GM12878 (cell line): ENCODE data around the gene NLGN1. TPM values are rescaled to one million over a fixed set of nuclear protein-coding genes. Genes with fewer than 3 reads are reported as not detected.

Experiments used
- ATAC-seq: fragments of 200-7000 bp; cut with Tn5 transposase; 3 replicates; pipeline ENCODE4 v1.9.1; 2020; ENCODE audit warnings: mild to moderate bottlenecking, moderate library complexity
- BruUV-seq: library from RNA; stranded (reverse); fragments of 400-500 nt; replicated peaks from 2 replicates; lab custom pipeline; 2021; lab: Mats Ljungman, UMichigan
- CTCF ChIA-PET: fragments of 300-600 bp; sonication (Branson Sonifier 250); formaldehyde crosslinking; extraction: SDS; loops from one replicate; lab custom pipeline; 2021; ENCODE audit warnings: inconsistent platforms; lab: Yijun Ruan, JAX
- POLR2A ChIA-PET: fragments of 350-600 bp; formaldehyde crosslinking; extraction: SDS; loops from one replicate; lab custom pipeline; 2021; ENCODE audit warnings: inconsistent platforms; lab: Charles Lee
- RAD21 ChIA-PET: fragments of 300-600 bp; sonication (Branson Sonifier 250); formaldehyde crosslinking; loops from one replicate; lab custom pipeline; 2023; ENCODE audit warnings: antibody characterized with exemption; ENCODE audit not compliant: unreplicated experiment; lab: Charles Lee
- SMC1A ChIA-PET: fragments of 300-600 bp; sonication (Branson Sonifier 250); formaldehyde crosslinking; loops from one replicate; lab custom pipeline; 2023; ENCODE audit not compliant: unreplicated experiment, uncharacterized antibody; lab: Charles Lee
- DNase-seq: peaks from one replicate; pipeline ENCODE4 v3.0.0-alpha.2; 2011; ENCODE audit warnings: low read depth, low spot score
- FAIRE-seq: peaks from 3 replicates; lab custom pipeline; 2011; peaks lifted over from hg19 to GRCh38; lab: Jason Lieb, UNC
- H2AFZ ChIP-seq: 2 replicates; pipeline ENCODE4 v1.6.0; 2011; ENCODE audit warnings: low read depth, low read length, control low read depth; ENCODE audit not compliant: control insufficient read depth
- H3K27ac ChIP-seq: 2 replicates; pipeline ENCODE4 v1.5.1; 2011; ENCODE audit warnings: control low read depth; ENCODE audit not compliant: control insufficient read depth, insufficient read depth
- H3K27me3 ChIP-seq, 2 experiments: replicated peaks in 1 of 2; 2 replicates each; pipeline versions ENCODE4 v1.6.0 to v1.6.1; 2011; ENCODE audit warnings: low read length in 1 of 2; ENCODE audit not compliant: control insufficient read depth in 2 of 2, insufficient read depth in 2 of 2
- H3K36me3 ChIP-seq, 2 experiments: 2 replicates each; pipeline ENCODE4 v1.5.1; 2011; ENCODE audit warnings: low read length in 1 of 2; ENCODE audit not compliant: control insufficient read depth in 2 of 2, insufficient read depth in 2 of 2
- H3K4me1 ChIP-seq: 2 replicates; pipeline ENCODE4 v1.6.1; 2011; ENCODE audit warnings: mild to moderate bottlenecking, low read length, moderate library complexity, mixed read lengths; ENCODE audit not compliant: control insufficient read depth, insufficient read depth
- H3K4me2 ChIP-seq: 2 replicates; pipeline ENCODE4 v1.6.0; 2011; ENCODE audit warnings: control low read depth; ENCODE audit not compliant: control insufficient read depth, insufficient read depth
- H3K4me3 ChIP-seq: fragments of 200-600 bp; sonication (generic); 2 replicates; pipeline ENCODE4 v1.5.1; 2016
- H3K79me2 ChIP-seq: 2 replicates; pipeline ENCODE4 v1.6.0; 2011; ENCODE audit warnings: low read length; ENCODE audit not compliant: control insufficient read depth, insufficient read depth
- H3K9ac ChIP-seq: 2 replicates; pipeline ENCODE4 v1.8.0; 2011; ENCODE audit warnings: low read length, control low read depth, mixed read lengths; ENCODE audit not compliant: control insufficient read depth, insufficient read depth
- H3K9me3 ChIP-seq: replicated peaks from 3 replicates; pipeline ENCODE4 v1.5.1; 2011; ENCODE audit warnings: mild to moderate bottlenecking, low read length; ENCODE audit not compliant: control insufficient read depth, insufficient read depth
- H4K20me1 ChIP-seq: 2 replicates; pipeline ENCODE4 v1.6.0; 2011; ENCODE audit not compliant: control insufficient read depth, insufficient read depth
- EP300 ChIP-seq, 2 experiments: fragments of 150-350 bp in 1 of 2; IDR thresholded peaks; 2 replicates each; pipeline ENCODE4 v1.6.1; 2011 to 2012; ENCODE audit warnings: low read depth in 2 of 2, low read length in 2 of 2, borderline replicate concordance in 1 of 2, improper control_type of control experiment in 1 of 2, inconsistent platforms in 1 of 2; ENCODE audit not compliant: control insufficient read depth in 1 of 2
- JUND ChIP-seq: IDR thresholded peaks from 2 replicates; pipeline ENCODE4 v1.6.1; 2012; ENCODE audit warnings: low read depth, mild to moderate bottlenecking, low read length, improper control_type of control experiment, moderate library complexity
- KLF5 ChIP-seq: fragments of 450-650 bp; IDR thresholded peaks from 2 replicates; pipeline ENCODE4 v1.6.1; 2014; ENCODE audit warnings: mild to moderate bottlenecking; ENCODE audit not compliant: partially characterized antibody
- MEF2B ChIP-seq: fragments of 450-650 bp; IDR thresholded peaks from 2 replicates; pipeline ENCODE4 v1.6.1; 2018; ENCODE audit warnings: mild to moderate bottlenecking, moderate library complexity; ENCODE audit not compliant: partially characterized antibody, poor library complexity, severe bottlenecking
- MTA3 ChIP-seq: IDR thresholded peaks from 2 replicates; pipeline ENCODE4 v1.6.1; 2012; ENCODE audit warnings: low read length, inconsistent platforms, borderline replicate concordance
- NR2C1 ChIP-seq: fragments of 450-650 bp; IDR thresholded peaks from 2 replicates; pipeline ENCODE4 v1.6.1; 2017; ENCODE audit warnings: antibody characterized with exemption, mild to moderate bottlenecking, moderate library complexity
- ZBED1 ChIP-seq: IDR thresholded peaks from 2 replicates; pipeline ENCODE4 v1.6.1; 2016; ENCODE audit warnings: borderline replicate concordance
- ZNF217 ChIP-seq: fragments of 450-650 bp; IDR thresholded peaks from 2 replicates; pipeline ENCODE4 v1.6.1; 2017; ENCODE audit warnings: antibody characterized with exemption, mild to moderate bottlenecking
- ZNF384 ChIP-seq: IDR thresholded peaks from 2 replicates; pipeline ENCODE4 v1.6.1; 2012; ENCODE audit warnings: low read depth, mild to moderate bottlenecking, low read length, improper control_type of control experiment, borderline replicate concordance
- WGBS: methylation state at CpG from one replicate; pipeline ENCODE4 v1.1.6; 2016; ENCODE audit warnings: low lambda C conversion rate; ENCODE audit not compliant: insufficient replicate concordance, insufficient coverage; ENCODE audit errors: missing lambda C conversion rate; 5-methylcytosine and 5-hydroxymethylcytosine counted together
- in situ Hi-C: fragments of 300-500 bp; cut with MboI; formaldehyde crosslinking; loops from 9 replicates; pipeline ENCODE4 v1.14.3; 2018; ENCODE audit warnings: mixed read lengths
- intact Hi-C: fragments of 100-400 bp; cut with micrococcal nuclease; formaldehyde crosslinking; loops from one replicate; pipeline ENCODE4 v1.14.2; 2022; ENCODE audit not compliant: unreplicated experiment
- polyA plus RNA-seq, 11 experiments: library from polyadenylated mRNA; depleted of rRNA in 4 of 11; unstranded in 6 of 11; stranded (reverse) in 5 of 11; fragments of >200 nt; fragmentation: Nextera tagmentation in 4 of 11; fragmentation: Illumina TruSeq in 1 of 11; extraction: Ambion mirVana in 4 of 11; extraction: Trizol in 1 of 11; gene quantifications; 1 replicate in 1 of 11; 2 replicates in 10 of 11; pipeline versions ENCODE4 v1.2.1 to v1.2.3, GENCODE V29; 2011 to 2016; ENCODE audit warnings: inconsistent platforms in 2 of 11, missing spikeins in 2 of 11, low read depth in 1 of 11
- total RNA-seq, 4 experiments: library from RNA; depleted of rRNA in 3 of 4; stranded (reverse); fragments of >200 nt in 3 of 4; fragmentation: Illumina TruSeq in 1 of 4; extraction: Trizol in 1 of 4; gene quantifications; 2 replicates each; pipeline versions ENCODE4 v1.2.1 to v1.2.3, GENCODE V29; 2013 to 2021
- TF ChIP-seq, protein P1 (sequence below): IDR thresholded peaks from 2 replicates; pipeline ENCODE4 v1.6.1; 2012; ENCODE audit warnings: improper control_type of control experiment, low read depth, low read length; ENCODE audit not compliant: insufficient replicate concordance
- TF ChIP-seq, protein P2 (sequence below): fragments of 450-650 bp; IDR thresholded peaks from 2 replicates; pipeline ENCODE4 v1.6.1; 2017; ENCODE audit warnings: mild to moderate bottlenecking, moderate library complexity
- TF ChIP-seq, protein P3 (sequence below): fragments of 450-650 bp; IDR thresholded peaks from 2 replicates; pipeline ENCODE4 v1.6.1; 2014; ENCODE audit warnings: mild to moderate bottlenecking
- TF ChIP-seq, protein P4 (sequence below): IDR thresholded peaks from 2 replicates; pipeline ENCODE4 v1.6.1; 2011; ENCODE audit warnings: low read depth, low read length, improper control_type of control experiment, borderline replicate concordance

NLGN1 gene
- total and polyA plus RNA-seq, 10 of the 15 experiments (the other 5 are each of a cell fraction or from before 2014, with no cell fraction given), result not detected

DNA sequence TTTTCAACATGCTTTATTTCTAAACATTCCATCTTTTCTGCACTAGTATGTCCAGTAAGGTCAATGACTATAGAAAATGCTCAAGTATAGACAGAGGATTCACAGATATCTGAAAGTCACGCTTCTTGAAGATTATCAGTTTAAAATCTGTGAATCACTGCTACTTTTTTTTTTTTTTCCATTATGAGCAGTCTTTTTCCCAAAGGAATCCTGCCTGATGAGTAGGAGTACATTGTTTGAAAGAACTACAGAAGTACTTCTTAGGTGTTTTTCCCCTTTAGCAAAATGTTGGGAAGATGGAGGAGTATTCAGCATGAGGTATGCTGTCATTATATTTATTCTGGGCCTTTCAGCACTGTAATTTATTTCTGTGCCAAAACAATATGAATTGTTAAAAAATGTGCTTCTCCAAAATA lies 266.2 kb downstream of the NLGN1 start:
- RAD21 ChIA-PET, result no interaction called here
- no peaks in the 10 kb centered on the region for H3K36me3 ChIP-seq
- TF ChIP-seq KLF5, result no peak
- TF ChIP-seq, protein P1, sequence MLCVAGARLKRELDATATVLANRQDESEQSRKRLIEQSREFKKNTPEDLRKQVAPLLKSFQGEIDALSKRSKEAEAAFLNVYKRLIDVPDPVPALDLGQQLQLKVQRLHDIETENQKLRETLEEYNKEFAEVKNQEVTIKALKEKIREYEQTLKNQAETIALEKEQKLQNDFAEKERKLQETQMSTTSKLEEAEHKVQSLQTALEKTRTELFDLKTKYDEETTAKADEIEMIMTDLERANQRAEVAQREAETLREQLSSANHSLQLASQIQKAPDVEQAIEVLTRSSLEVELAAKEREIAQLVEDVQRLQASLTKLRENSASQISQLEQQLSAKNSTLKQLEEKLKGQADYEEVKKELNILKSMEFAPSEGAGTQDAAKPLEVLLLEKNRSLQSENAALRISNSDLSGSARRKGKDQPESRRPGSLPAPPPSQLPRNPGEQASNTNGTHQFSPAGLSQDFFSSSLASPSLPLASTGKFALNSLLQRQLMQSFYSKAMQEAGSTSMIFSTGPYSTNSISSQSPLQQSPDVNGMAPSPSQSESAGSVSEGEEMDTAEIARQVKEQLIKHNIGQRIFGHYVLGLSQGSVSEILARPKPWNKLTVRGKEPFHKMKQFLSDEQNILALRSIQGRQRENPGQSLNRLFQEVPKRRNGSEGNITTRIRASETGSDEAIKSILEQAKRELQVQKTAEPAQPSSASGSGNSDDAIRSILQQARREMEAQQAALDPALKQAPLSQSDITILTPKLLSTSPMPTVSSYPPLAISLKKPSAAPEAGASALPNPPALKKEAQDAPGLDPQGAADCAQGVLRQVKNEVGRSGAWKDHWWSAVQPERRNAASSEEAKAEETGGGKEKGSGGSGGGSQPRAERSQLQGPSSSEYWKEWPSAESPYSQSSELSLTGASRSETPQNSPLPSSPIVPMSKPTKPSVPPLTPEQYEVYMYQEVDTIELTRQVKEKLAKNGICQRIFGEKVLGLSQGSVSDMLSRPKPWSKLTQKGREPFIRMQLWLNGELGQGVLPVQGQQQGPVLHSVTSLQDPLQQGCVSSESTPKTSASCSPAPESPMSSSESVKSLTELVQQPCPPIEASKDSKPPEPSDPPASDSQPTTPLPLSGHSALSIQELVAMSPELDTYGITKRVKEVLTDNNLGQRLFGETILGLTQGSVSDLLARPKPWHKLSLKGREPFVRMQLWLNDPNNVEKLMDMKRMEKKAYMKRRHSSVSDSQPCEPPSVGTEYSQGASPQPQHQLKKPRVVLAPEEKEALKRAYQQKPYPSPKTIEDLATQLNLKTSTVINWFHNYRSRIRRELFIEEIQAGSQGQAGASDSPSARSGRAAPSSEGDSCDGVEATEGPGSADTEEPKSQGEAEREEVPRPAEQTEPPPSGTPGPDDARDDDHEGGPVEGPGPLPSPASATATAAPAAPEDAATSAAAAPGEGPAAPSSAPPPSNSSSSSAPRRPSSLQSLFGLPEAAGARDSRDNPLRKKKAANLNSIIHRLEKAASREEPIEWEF, result no peak
- TF ChIP-seq, protein P2, sequence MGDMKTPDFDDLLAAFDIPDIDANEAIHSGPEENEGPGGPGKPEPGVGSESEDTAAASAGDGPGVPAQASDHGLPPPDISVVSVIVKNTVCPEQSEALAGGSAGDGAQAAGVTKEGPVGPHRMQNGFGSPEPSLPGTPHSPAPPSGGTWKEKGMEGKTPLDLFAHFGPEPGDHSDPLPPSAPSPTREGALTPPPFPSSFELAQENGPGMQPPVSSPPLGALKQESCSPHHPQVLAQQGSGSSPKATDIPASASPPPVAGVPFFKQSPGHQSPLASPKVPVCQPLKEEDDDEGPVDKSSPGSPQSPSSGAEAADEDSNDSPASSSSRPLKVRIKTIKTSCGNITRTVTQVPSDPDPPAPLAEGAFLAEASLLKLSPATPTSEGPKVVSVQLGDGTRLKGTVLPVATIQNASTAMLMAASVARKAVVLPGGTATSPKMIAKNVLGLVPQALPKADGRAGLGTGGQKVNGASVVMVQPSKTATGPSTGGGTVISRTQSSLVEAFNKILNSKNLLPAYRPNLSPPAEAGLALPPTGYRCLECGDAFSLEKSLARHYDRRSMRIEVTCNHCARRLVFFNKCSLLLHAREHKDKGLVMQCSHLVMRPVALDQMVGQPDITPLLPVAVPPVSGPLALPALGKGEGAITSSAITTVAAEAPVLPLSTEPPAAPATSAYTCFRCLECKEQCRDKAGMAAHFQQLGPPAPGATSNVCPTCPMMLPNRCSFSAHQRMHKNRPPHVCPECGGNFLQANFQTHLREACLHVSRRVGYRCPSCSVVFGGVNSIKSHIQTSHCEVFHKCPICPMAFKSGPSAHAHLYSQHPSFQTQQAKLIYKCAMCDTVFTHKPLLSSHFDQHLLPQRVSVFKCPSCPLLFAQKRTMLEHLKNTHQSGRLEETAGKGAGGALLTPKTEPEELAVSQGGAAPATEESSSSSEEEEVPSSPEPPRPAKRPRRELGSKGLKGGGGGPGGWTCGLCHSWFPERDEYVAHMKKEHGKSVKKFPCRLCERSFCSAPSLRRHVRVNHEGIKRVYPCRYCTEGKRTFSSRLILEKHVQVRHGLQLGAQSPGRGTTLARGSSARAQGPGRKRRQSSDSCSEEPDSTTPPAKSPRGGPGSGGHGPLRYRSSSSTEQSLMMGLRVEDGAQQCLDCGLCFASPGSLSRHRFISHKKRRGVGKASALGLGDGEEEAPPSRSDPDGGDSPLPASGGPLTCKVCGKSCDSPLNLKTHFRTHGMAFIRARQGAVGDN, result no peak
- TF ChIP-seq MEF2B, result no peak
- no peak for TF ChIP-seq EP300 (IDR thresholded peaks at IDR 0.05; ENCODE audit: borderline replicate concordance in 1 of 2, control insufficient read depth in 1 of 2, low read depth in 2 of 2, low read length in 2 of 2)
- TF ChIP-seq ZNF384, result no peak
- TF ChIP-seq ZBED1, result no peak
- TF ChIP-seq MTA3, result no peak
- TF ChIP-seq, protein P3, sequence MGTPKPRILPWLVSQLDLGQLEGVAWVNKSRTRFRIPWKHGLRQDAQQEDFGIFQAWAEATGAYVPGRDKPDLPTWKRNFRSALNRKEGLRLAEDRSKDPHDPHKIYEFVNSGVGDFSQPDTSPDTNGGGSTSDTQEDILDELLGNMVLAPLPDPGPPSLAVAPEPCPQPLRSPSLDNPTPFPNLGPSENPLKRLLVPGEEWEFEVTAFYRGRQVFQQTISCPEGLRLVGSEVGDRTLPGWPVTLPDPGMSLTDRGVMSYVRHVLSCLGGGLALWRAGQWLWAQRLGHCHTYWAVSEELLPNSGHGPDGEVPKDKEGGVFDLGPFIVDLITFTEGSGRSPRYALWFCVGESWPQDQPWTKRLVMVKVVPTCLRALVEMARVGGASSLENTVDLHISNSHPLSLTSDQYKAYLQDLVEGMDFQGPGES, result no peak
- TF ChIP-seq, protein P4, sequence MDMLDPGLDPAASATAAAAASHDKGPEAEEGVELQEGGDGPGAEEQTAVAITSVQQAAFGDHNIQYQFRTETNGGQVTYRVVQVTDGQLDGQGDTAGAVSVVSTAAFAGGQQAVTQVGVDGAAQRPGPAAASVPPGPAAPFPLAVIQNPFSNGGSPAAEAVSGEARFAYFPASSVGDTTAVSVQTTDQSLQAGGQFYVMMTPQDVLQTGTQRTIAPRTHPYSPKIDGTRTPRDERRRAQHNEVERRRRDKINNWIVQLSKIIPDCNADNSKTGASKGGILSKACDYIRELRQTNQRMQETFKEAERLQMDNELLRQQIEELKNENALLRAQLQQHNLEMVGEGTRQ, result no peak
- no peak for TF ChIP-seq ZNF217
- no peak for TF ChIP-seq NR2C1
- no peak for TF ChIP-seq JUND

More for the DNA sequence above, 266.2 kb downstream of the NLGN1 start:
- Histone ChIP-seq H3K27me3 (no peaks in the 10 kb centered on the region), H3K4me3 (no peak overlapping the region), H4K20me1 (no peaks in the 10 kb centered on the region), H3K79me2 (no peaks in the 10 kb centered on the region), H3K9me3 (no peaks in the 10 kb centered on the region), H3K4me1 (no peaks in the 10 kb centered on the region), H3K9ac (no peak overlapping the region), H3K27ac (no peak overlapping the region), H2AFZ (no peak overlapping the region), H3K4me2 (no peak overlapping the region)
- intact Hi-C loops (no loop called here), in situ Hi-C loops (no loop called here)
- ChIA-PET POLR2A (no interaction called here), SMC1A (interaction anchor here (0.6 kb wide), 1 partner anchor 125 kb away, joined by 3 read pairs; no protein-coding TSS in a partner anchor), CTCF (no interaction called here)
- no peak for ATAC-seq
- WGBS, result 0% methylated on average over 1 of the region's 1 CpG
- BruUV-seq, result no TSS peak
- DNase-seq, result no peak
- no peak for FAIRE-seq
